ENCODE results near the gene OGDH. TPM values are rescaled to one million over a fixed set of nuclear protein-coding genes. Genes with fewer than 3 reads are reported as not detected.

Gene OGDH
- total and polyA plus RNA-seq, 2 of the 13 experiments (the other 11 are each of a cell fraction or from before 2014, with no cell fraction given), result 17.4 to 25.4 TPM

- 0 out of 2 replicates have a peak, but pooled peaks have one; percentile 11 for TF ChIP-seq ZBTB38 (CRISPR knock-in tag; IDR thresholded peaks at IDR 0.05)
- no peak for TF ChIP-seq SIX1 (CRISPR knock-in tag; IDR thresholded peaks at IDR 0.05; ENCODE audit: borderline replicate concordance)
- no peak for TF ChIP-seq ZSCAN29 (CRISPR knock-in tag; conservative IDR thresholded peaks at IDR 0.05)
- no peak for TF ChIP-seq ZFP1 (CRISPR knock-in tag; IDR thresholded peaks at IDR 0.05)
- no peak for TF ChIP-seq RFXAP (CRISPR knock-in tag; IDR thresholded peaks at IDR 0.05; ENCODE audit: borderline replicate concordance)
Observed at GRCh38 chr7:44583146-44583865, 23.1 kb upstream of the OGDH start (continued).

- Histone ChIP-seq H3K4me2 (ENCODE audit: low read depth, low read length) (no peak overlapping the region), H3K4me1 (ENCODE audit: insufficient read depth, low read length) (peaks cover 8% of the 10 kb centered on the region), H3K4me3 (replicated peaks in 1 of 3; ENCODE audit: insufficient read depth in 1 of 3, low read depth in 2 of 3, low read length in 3 of 3) (no peak overlapping the region), H4K20me1 (ENCODE audit: insufficient read depth, low read length) (no peaks in the 10 kb centered on the region), H3K27ac (ENCODE audit: extremely low read length, insufficient read depth, low read length) (no peak overlapping the region), H3K9me3 (ENCODE audit: low read length) (no peaks in the 10 kb centered on the region), H3K9ac (ENCODE audit: insufficient read depth, low read depth, low read length) (no peak overlapping the region), H2AFZ (ENCODE audit: low read length) (no peak overlapping the region), H3K27me3 (ENCODE audit: control insufficient read depth in 1 of 2, insufficient read depth in 2 of 2, low read length in 2 of 2) (peaks cover 0 to 11% of the 10 kb centered on the region in 2 experiments; a peak in 1 of 5 replicates), H3K36me3 (replicated peaks in 1 of 2; ENCODE audit: control insufficient read depth in 1 of 2, insufficient read depth in 2 of 2, low read length in 2 of 2) (no peaks in the 10 kb centered on the region), H3K79me2 (ENCODE audit: insufficient read depth, low read length) (no peaks in the 10 kb centered on the region)
- CTCF ChIA-PET (ENCODE audit: low intra/inter-chr PET ratio, low total read pairs), result interaction anchor here (2.1 to 2.2 kb wide), 2 partner anchors 260 to 334 kb away, joined by 9 to 11 read pairs; partner anchors contain the start of gene H2AZ2
- ATAC-seq, result peak; percentile 74
- peak; percentile 56 for FAIRE-seq
- 4% methylated on average over 6 of the region's 6 CpGs for WGBS (ENCODE audit: low lambda C conversion rate)
- DNase-seq (ENCODE audit: low spot score), result peak; percentile 55
- in situ Hi-C loops (cut with HindIII; ENCODE audit: extremely low pct_ligation_motif_present, low pct_unique_long_range_greater_than_20kb), result loop anchor here (5.0 to 25.0 kb wide), 2 partner anchors 174 to 339 kb away; no protein-coding TSS in a partner anchor
- no TSS peak for BruUV-seq (replicated peaks)
- POLR2A ChIA-PET, result interaction anchor here (0.8 kb wide), 1 partner anchor 47 kb away, joined by 3 read pairs; no protein-coding TSS in a partner anchor
- intact Hi-C loops (cut with micrococcal nuclease; ENCODE audit: unreplicated experiment), result loop anchor here (1.0 to 5.0 kb wide), 3 partner anchors 209 to 334 kb away; partner anchors contain the start of gene PPIA
- TF ChIP-seq ARID3A (IDR thresholded peaks at IDR 0.05; ENCODE audit: low read depth, low read length) (0 out of 2 replicates have a peak, but pooled peaks have one; percentile 43), ZNF724P (CRISPR knock-in tag; IDR thresholded peaks at IDR 0.05; ENCODE audit: borderline replicate concordance) (no peak), EHMT2 (IDR thresholded peaks at IDR 0.05; ENCODE audit: borderline replicate concordance, low read depth, low read length) (no peak), SALL1 (CRISPR knock-in tag; IDR thresholded peaks at IDR 0.05) (0 out of 2 replicates have a peak, but pooled peaks have one; percentile 15), ZNF142 (CRISPR knock-in tag; IDR thresholded peaks at IDR 0.05) (no peak)
Observed at GRCh38 chr7:44587843-44588711, 18.4 kb upstream of the OGDH start.
